Measurements from ENCODE around the gene GPRIN1.

GRCh38 chr5:176609724-176610434 lies at the start of gene GPRIN1:
- TF ChIP-seq POLR2AphosphoS5 (IDR thresholded peaks at IDR 0.05; ENCODE audit: low read depth): no peak
- no peak for TF ChIP-seq CTCF (IDR thresholded peaks at IDR 0.05; ENCODE audit: insufficient read depth, low read length)

All from HL-60 (cell line).